A549 treated with DMSO at 1 μM for 4 hours (cell line): ENCODE data around the gene SLC4A5. TPM values are rescaled to one million over a fixed set of nuclear protein-coding genes. Genes with fewer than 3 reads are reported as not detected.

Source experiments
- total RNA-seq: library from RNA; stranded (reverse); fragments of 200-300 nt; extraction: Qiagen RNA extraction; gene quantifications from 5 replicates; pipeline ENCODE4 v1.2.3, GENCODE V29; 2022; ENCODE audit warnings: low read depth

SLC4A5 gene
- 0.18 to 0.41 TPM (median 0.28 TPM) in 5 replicates for total RNA-seq

DNA sequence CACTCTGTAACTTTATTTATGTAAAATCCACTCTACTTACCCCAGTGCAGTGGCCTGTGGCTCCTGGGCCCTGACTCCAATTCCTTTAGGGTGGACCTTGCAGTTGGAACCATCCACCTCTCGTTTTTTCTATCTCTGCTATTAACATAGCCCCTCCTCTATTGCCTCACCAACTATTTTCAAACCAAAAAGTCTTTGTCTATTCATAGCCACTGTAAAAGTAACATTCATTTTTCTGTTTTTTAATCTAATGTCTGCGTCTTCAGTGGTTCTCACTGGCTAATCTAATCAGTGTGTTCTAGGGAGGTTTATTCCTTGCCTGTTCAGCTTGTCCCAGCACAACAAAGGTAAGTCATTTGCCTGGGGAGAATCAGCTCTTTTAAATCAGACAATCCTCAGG lies at the start of gene SLC4A5:
Gene SLC4A5 (minus strand): TSS at position 101 of the 400 bp plus-strand sequence. CDS start 28,393 bp downstream, outside the sequence.

DNA sequence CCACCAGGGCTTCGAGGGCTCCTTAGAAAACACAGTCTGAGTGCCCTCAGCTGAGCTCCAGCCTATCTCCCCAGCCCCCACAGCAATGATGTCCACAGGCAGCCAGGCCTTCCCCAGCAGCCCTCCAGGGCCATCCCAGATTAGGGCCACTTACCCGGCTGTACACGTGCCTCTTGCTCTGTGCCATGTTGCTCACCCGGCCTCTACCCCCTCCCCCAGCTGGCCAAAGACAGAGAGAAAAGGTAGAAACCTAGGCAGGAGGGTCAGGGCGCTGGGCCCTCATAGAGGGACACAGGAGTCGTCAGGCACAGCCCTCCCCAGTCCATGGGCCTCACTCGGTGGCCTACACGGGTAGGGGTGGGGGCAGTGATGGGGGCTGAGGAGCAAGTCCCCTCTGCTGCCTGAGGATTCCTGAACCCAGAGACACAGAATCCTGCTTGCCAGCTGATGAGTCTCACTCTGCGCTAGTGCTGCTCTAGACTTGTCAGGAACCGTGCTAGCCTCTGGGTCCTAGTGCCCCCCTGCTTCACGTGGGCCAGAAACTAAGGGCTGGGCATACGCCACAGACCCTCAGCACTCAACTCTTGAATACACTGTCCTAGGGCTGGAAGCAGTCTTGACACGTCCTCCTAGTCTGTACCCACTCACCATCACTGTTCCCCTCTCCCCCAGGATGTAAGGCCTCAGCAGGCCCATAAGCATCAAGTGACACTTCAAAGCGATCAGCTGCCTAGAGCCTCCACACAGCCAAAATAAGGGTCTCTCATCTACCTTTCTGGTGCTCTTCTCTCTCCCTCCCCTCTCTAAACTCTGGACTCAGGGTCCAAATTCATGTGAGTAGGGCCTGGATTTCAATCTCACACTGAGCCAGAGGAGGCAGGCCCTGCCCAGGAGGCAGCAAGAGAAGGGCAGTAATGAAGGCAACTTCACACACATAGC lies 36.9 kb upstream of the SLC4A5 start, which contains the start of gene DCTN1:
Gene DCTN1 (minus strand): TSS at position 461 of the 939 bp plus-strand sequence. CDS start 274 bp downstream, at position 187.

GRCh38 chr2:74198461-74199274 lies 144.5 kb downstream of the SLC4A5 start, which contains the start of gene MTHFD2:
MTHFD2 (plus strand) TSS chr2:74198615; CDS start chr2:74198642, 27 bp downstream.

GRCh38 chr2:74178211-74179062 lies 164.8 kb downstream of the SLC4A5 start, which contains the start of gene MOB1A:
MOB1A (minus strand) TSS chr2:74178879; CDS start chr2:74178674, 205 bp downstream.

Other genes starting within 250 kb of the SLC4A5 start
- gene BOLA3, start 195.5 kb downstream of the SLC4A5 start, total RNA-seq = 121 to 158 TPM (median 132 TPM) in 5 replicates
- gene MOB1A, start 164.5 kb downstream of the SLC4A5 start, total RNA-seq = 71.1 to 103 TPM (median 89.9 TPM) in 5 replicates
- gene MTHFD2, start 144.8 kb downstream of the SLC4A5 start, total RNA-seq = 157 to 182 TPM (median 167 TPM) in 5 replicates
- gene DCTN1, start 36.9 kb upstream of the SLC4A5 start, total RNA-seq = 111 to 159 TPM (median 138 TPM) in 5 replicates
- gene C2orf81, start 78.2 kb upstream of the SLC4A5 start, total RNA-seq = 3.2 to 4.4 TPM (median 3.2 TPM) in 5 replicates
- gene WDR54, start 78.3 kb upstream of the SLC4A5 start, total RNA-seq = 77.2 to 88.4 TPM (median 80.7 TPM) in 5 replicates
- gene RTKN, start 98.5 kb upstream of the SLC4A5 start, total RNA-seq = 19.2 to 28.0 TPM (median 20.7 TPM) in 5 replicates
- 39.5 to 51.7 TPM (median 48.4 TPM) in 5 replicates for gene INO80B, start 111.7 kb upstream of the SLC4A5 start, total RNA-seq
- gene WBP1, start 115.0 kb upstream of the SLC4A5 start, total RNA-seq = 52.9 to 81.9 TPM (median 75.1 TPM) in 5 replicates
- 37.8 to 51.9 TPM (median 50.9 TPM) in 5 replicates for gene MOGS, start 122.0 kb upstream of the SLC4A5 start, total RNA-seq
- gene MRPL53, start 129.3 kb upstream of the SLC4A5 start, total RNA-seq = 105 to 147 TPM (median 128 TPM) in 5 replicates
- 10.8 to 16.3 TPM (median 14.3 TPM) in 5 replicates for gene CCDC142, start 139.6 kb upstream of the SLC4A5 start, total RNA-seq
- 14.8 to 19.3 TPM (median 17.3 TPM) in 5 replicates for gene TTC31, start 139.7 kb upstream of the SLC4A5 start, total RNA-seq
- 3.5 to 4.6 TPM (median 4.1 TPM) in 5 replicates for gene LBX2, start 156.2 kb upstream of the SLC4A5 start, total RNA-seq
- gene PCGF1, start 164.3 kb upstream of the SLC4A5 start, total RNA-seq = 28.2 to 39.3 TPM (median 31.9 TPM) in 5 replicates
- gene TLX2, start 171.0 kb upstream of the SLC4A5 start, total RNA-seq = 0.14 to 0.43 TPM (median 0.25 TPM) in 5 replicates
- gene DQX1, start 182.8 kb upstream of the SLC4A5 start, total RNA-seq = 0.08 to 0.12 TPM (median 0.11 TPM) in 3 of 5 replicates, not detected in the others
- 194 to 263 TPM (median 239 TPM) in 5 replicates for gene AUP1, start 186.3 kb upstream of the SLC4A5 start, total RNA-seq
- 31.5 to 42.2 TPM (median 38.3 TPM) in 5 replicates for gene HTRA2, start 186.5 kb upstream of the SLC4A5 start, total RNA-seq
- gene LOXL3, start 210.5 kb upstream of the SLC4A5 start, total RNA-seq = 0.25 to 0.55 TPM (median 0.40 TPM) in 5 replicates
- gene DOK1, start 211.3 kb upstream of the SLC4A5 start, total RNA-seq = 4.0 to 5.6 TPM (median 4.9 TPM) in 5 replicates